Activated CD8-positive, alpha-beta T cell treated with anti-CD3 and anti-CD28 coated beads for 36 hours (primary cell): Measurements from ENCODE around the gene HFE. TPM values are rescaled to one million over a fixed set of nuclear protein-coding genes. Genes with fewer than 3 reads are reported as not detected.
"Not testable (repeated sequence)": the region's sequence is repeated elsewhere in the genome, so short reads cannot be mapped to it uniquely, and the experiment has no call there.

Experiments
- ATAC-seq: fragments of 200-7000 bp; cut with Tn5 transposase; one replicate; pipeline ENCODE4 v1.10.0; 2021; ENCODE audit warnings: mild to moderate bottlenecking, moderate library complexity
- CTCF ChIA-PET: fragments of 350-600 bp; sonication (Branson Sonifier 250); formaldehyde crosslinking; loops from one replicate; lab custom pipeline; 2021; ENCODE audit warnings: antibody characterized with exemption; lab: Charles Lee
- POLR2A ChIA-PET: fragments of 350-600 bp; sonication (Branson Sonifier 250); formaldehyde crosslinking; loops from one replicate; lab custom pipeline; 2021; ENCODE audit warnings: antibody characterized with exemption; lab: Charles Lee
- DNase-seq: peaks from one replicate; pipeline ENCODE4 v3.0.0-alpha.2; 2020
- H3K27ac Mint-ChIP-seq: one replicate; pipeline ENCODE4 v1.8.0; 2021; ENCODE audit warnings: mild to moderate bottlenecking, mixed read lengths
- H3K27me3 Mint-ChIP-seq: one replicate; pipeline ENCODE4 v1.8.0; 2021; ENCODE audit warnings: mixed read lengths
- H3K36me3 Mint-ChIP-seq: one replicate; pipeline ENCODE4 v1.8.0; 2021; ENCODE audit warnings: low read depth, mixed read lengths
- H3K4me1 Mint-ChIP-seq: one replicate; pipeline ENCODE4 v1.8.0; 2021; ENCODE audit warnings: low read depth, mixed read lengths
- H3K4me3 Mint-ChIP-seq: one replicate; pipeline ENCODE4 v1.8.0; 2021; ENCODE audit warnings: mild to moderate bottlenecking, moderate library complexity, mixed read lengths
- H3K9me3 Mint-ChIP-seq: one replicate; pipeline ENCODE4 v1.8.0; 2021; ENCODE audit warnings: mixed read lengths
- intact Hi-C: fragments of 100-400 bp; cut with micrococcal nuclease; formaldehyde crosslinking; loops from one replicate; pipeline ENCODE4 v1.10.0; 2022
- total RNA-seq, 2 experiments: library from RNA; stranded (reverse); gene quantifications; one replicate each; pipeline ENCODE4 v1.2.3, GENCODE V29; 2021
- TF ChIP-seq, protein P1 (sequence below): fragments of 200-600 bp; IDR thresholded peaks from one replicate; pipeline ENCODE4 v1.8.0; 2022; ENCODE audit warnings: antibody characterized with exemption, mild to moderate bottlenecking

Gene HFE
- total RNA-seq, 2 experiments from 2014 or later: 0.25 to 0.56 TPM

- ChIA-PET POLR2A (interaction anchor here (0.5 to 26.1 kb wide), 9 partner anchors 13 to 100 kb away, joined by 3 to 1376 read pairs (median 64); a partner anchor contains a TSS), CTCF (interaction anchor here (26.9 kb wide), 1 partner anchor 39 kb away, joined by 841 read pairs; the partner anchor contains the start of gene HFE)
- Mint-ChIP-seq H3K27me3 (peaks cover 3% of the 10 kb centered on the region), H3K9me3 (no peaks in the 10 kb centered on the region), H3K4me3 (no peak overlapping the region), H3K36me3 (peaks cover 3% of the 10 kb centered on the region), H3K27ac (peak overlapping the region; percentile 99), H3K4me1 (peaks cover 12% of the 10 kb centered on the region)
- intact Hi-C loops: loop anchor here (2.0 kb wide), 1 partner anchor 45 kb away; a partner anchor contains a TSS
- TF ChIP-seq, protein P1, sequence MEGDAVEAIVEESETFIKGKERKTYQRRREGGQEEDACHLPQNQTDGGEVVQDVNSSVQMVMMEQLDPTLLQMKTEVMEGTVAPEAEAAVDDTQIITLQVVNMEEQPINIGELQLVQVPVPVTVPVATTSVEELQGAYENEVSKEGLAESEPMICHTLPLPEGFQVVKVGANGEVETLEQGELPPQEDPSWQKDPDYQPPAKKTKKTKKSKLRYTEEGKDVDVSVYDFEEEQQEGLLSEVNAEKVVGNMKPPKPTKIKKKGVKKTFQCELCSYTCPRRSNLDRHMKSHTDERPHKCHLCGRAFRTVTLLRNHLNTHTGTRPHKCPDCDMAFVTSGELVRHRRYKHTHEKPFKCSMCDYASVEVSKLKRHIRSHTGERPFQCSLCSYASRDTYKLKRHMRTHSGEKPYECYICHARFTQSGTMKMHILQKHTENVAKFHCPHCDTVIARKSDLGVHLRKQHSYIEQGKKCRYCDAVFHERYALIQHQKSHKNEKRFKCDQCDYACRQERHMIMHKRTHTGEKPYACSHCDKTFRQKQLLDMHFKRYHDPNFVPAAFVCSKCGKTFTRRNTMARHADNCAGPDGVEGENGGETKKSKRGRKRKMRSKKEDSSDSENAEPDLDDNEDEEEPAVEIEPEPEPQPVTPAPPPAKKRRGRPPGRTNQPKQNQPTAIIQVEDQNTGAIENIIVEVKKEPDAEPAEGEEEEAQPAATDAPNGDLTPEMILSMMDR: no peak
- ATAC-seq (no peak), DNase-seq (no peak)
These were observed 29.3 kb upstream of the HFE start for GRCh38 chr6:26057899-26058298.

DNA sequence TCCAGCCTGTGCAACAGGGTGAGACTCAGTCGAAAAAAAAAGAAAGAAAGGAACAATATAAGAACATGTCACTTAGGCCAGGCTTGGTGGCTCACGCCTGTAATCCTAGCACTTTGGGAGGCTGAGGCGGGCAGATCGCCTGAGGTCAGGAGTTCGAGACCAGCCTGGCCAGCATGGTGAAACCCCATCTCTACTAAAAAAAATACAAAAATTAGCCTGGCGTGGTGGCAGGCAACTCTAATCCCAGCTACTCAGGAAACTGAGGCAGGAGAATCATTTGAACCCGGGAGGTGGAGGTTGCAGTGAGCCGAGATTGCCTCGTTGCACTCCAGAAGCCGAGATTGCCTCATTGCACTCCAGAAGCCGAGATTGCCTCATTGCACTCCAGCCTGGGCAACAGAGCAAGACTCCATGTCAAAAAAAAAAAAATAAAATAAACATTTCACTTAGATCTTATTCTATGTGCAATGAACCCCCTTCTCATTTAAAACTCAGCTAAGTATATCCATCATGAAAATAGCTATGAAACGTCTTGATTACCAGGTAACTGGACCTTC is 28.7 kb upstream of the HFE start:
- ChIA-PET POLR2A (interaction anchor here (0.6 to 26.1 kb wide), 7 partner anchors 13 to 99 kb away, joined by 3 to 1376 read pairs (median 103); a partner anchor contains a TSS), CTCF (interaction anchor here (26.9 kb wide), 1 partner anchor 39 kb away, joined by 841 read pairs; the partner anchor contains the start of gene HFE)
- H3K36me3 Mint-ChIP-seq, DNase-seq, intact Hi-C loops, H3K9me3 Mint-ChIP-seq, ATAC-seq, H3K4me1 Mint-ChIP-seq, H3K4me3 Mint-ChIP-seq, H3K27me3 Mint-ChIP-seq: not testable (repeated sequence)
- H3K27ac Mint-ChIP-seq: peak overlapping the region; percentile 15

GRCh38 chr6:26059941-26060340 is 27.3 kb upstream of the HFE start:
- TF ChIP-seq, protein P1: no peak
- ChIA-PET CTCF (interaction anchor here (1.1 to 26.9 kb wide), 4 partner anchors 9 to 67 kb away, joined by 3 to 841 read pairs (median 5); partner anchors contain the start of gene HFE), POLR2A (interaction anchor here (1.3 to 26.1 kb wide), 6 partner anchors 15 to 136 kb away, joined by 4 to 1376 read pairs (median 105); a partner anchor contains a TSS)
- intact Hi-C loops: no loop called here
- Mint-ChIP-seq H3K4me1 (peaks cover 4% of the 10 kb centered on the region), H3K27me3 (peaks cover 3% of the 10 kb centered on the region), H3K27ac (no peak overlapping the region), H3K9me3 (no peaks in the 10 kb centered on the region), H3K36me3 (peaks cover 3% of the 10 kb centered on the region), H3K4me3 (no peak overlapping the region)
- DNase-seq: no peak
- no peak for ATAC-seq

GRCh38 chr6:26064619-26065257 is 22.5 kb upstream of the HFE start:
- Mint-ChIP-seq H3K4me1 (peaks cover 2% of the 10 kb centered on the region), H3K4me3 (no peak overlapping the region), H3K27me3 (peaks cover 2% of the 10 kb centered on the region), H3K36me3 (no peaks in the 10 kb centered on the region), H3K9me3 (no peaks in the 10 kb centered on the region), H3K27ac (no peak overlapping the region)
- TF ChIP-seq, protein P1: peak; percentile 86
- ChIA-PET CTCF (interaction anchor here (0.7 to 26.9 kb wide), 12 partner anchors 14 to 162 kb away, joined by 3 to 841 read pairs (median 4); partner anchors contain the start of gene HFE), POLR2A (interaction anchor here (1.0 to 26.1 kb wide), 9 partner anchors 9 to 170 kb away, joined by 3 to 1376 read pairs (median 7); a partner anchor contains a TSS)
- DNase-seq: peak; percentile 52
- ATAC-seq: peak; percentile 69
- intact Hi-C loops: no loop called here

DNA sequence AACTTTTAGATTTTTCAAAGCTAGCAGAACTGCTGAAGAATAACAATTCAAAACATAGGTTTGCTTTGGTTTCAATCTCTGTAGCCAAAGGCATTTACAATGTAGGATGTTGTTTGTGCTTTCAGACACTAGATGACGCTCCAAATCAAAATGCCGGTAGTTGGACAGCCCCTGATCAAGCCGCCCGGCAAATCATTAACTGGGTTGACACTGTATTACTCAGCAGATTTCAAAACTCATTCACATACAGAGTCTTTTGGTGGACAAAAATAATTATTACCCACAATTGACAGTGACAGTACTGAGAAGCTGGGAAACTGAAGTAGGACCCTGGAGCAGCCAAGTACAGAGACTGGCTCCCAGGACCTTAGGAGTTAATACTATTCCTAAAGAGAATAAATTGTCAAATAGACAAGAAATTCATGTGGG is 21.3 kb upstream of the HFE start:
- H3K4me1 Mint-ChIP-seq: no peaks in the 10 kb centered on the region
- H3K9me3 Mint-ChIP-seq: no peaks in the 10 kb centered on the region
- no peaks in the 10 kb centered on the region for H3K36me3 Mint-ChIP-seq
- peak; percentile 73 for DNase-seq
- intact Hi-C loops: loop anchor here (1.0 kb wide), 1 partner anchor 31 kb away; no protein-coding TSS in a partner anchor
- H3K27ac Mint-ChIP-seq: no peak overlapping the region
- no peak overlapping the region for H3K4me3 Mint-ChIP-seq
- CTCF ChIA-PET: interaction anchor here (0.9 to 26.9 kb wide), 10 partner anchors 13 to 69 kb away, joined by 3 to 841 read pairs (median 4); partner anchors contain the start of gene HFE
- POLR2A ChIA-PET: interaction anchor here (0.6 to 26.1 kb wide), 11 partner anchors 10 to 168 kb away, joined by 3 to 1376 read pairs (median 3); a partner anchor contains a TSS
- TF ChIP-seq, protein P1: peak; percentile 79
- peak; percentile 95 for ATAC-seq
- H3K27me3 Mint-ChIP-seq: no peaks in the 10 kb centered on the region
